Esophagus squamous epithelium (tissue), 4 donors: ENCODE data around the gene COL15A1.

Experiments
- CTCF ChIP-seq, 6 experiments: fragments of 450-650 bp in 4 of 6; fragments of 200-600 bp in 2 of 6; sonication (generic) in 2 of 6; IDR thresholded peaks; one replicate each; pipeline ENCODE4 v1.5.1; 2016 to 2019; ENCODE audit warnings: antibody characterized with exemption in 6 of 6, mild to moderate bottlenecking in 4 of 6, moderate library complexity in 4 of 6
- POLR2A ChIP-seq, 4 donors: fragments of 450-650 bp; IDR thresholded peaks; one replicate each; pipeline ENCODE4 v1.6.1; 2017; ENCODE audit warnings: antibody characterized with exemption in 4 of 4, mild to moderate bottlenecking in 4 of 4, moderate library complexity in 3 of 4

DNA sequence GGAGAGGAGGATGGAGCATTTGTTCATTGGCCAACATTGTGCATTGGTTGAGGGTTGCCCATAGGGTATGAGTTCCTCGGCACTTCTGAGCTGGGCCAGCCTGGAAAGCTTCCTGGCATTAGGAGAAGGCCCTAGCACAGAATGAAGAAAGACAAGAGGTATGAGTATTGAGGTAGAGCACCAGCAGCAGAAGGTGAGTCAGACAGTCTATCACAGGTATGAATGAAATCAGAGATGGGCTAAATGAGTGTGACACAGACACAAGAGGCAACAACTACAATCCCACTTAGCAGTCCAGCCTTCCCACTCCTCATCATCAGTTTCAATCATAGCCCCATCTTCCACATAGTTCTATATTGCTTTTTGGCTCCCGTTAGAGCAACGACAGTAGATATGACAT lies 135.8 kb downstream of the COL15A1 start:
- TF ChIP-seq CTCF (IDR thresholded peaks at IDR 0.05) (no peak), POLR2A (IDR thresholded peaks at IDR 0.05) (no peak)
